GM18519 (cell line): ENCODE results near the gene IGF2R.

Source experiments
- ATAC-seq: cut with Tn5 transposase; IDR thresholded peaks from one replicate; pipeline ENCODE4 v1.9.1; 2021; ENCODE audit warnings: mild to moderate bottlenecking, moderate library complexity; ENCODE audit not compliant: unreplicated experiment, low FRiP score

IGF2R gene

GRCh38 chr6:160068346-160068745 is 99.5 kb downstream of the IGF2R start:
- no peak for ATAC-seq

GRCh38 chr6:160069050-160069454 is 100.2 kb downstream of the IGF2R start:
- peak; percentile 97 for ATAC-seq

DNA sequence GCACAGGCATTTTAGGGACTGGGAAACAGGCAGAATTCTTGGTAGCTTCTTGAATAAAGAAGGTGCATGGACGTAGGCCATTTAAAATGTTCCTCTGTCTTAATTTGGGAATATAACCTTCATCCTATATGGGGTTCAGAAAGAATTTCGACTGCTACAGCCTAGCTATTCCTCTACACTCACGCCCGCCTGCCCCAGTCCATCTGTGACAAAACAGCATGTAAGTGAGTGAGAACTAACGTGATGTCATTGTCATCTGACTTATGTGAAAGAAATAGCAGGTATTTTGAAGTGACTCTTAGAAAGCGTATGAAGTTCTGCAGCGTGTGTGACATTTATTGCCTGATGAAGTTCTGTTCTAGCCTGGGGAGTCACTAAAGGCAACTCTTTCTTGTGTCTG is 100.6 kb downstream of the IGF2R start:
- peak; percentile 8 for ATAC-seq

DNA sequence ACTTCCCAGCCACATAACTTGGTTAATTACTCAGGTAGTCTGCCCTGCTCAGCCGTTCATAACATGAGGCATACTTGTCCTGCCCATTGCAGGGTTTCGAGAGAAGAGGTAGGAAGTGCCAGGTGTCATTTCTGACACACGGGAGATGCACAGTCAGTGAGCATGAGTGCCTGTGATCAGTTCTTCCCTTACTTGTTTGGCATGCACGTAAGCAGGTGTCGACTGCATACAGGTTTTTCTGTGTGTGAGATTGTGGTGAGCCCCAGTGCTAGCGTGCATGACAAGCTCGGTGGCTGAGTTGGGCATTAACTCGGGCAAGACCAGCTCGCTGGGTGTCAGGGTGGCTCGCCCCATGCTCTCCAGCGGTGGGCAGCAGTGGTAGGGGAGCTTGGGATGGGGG is 101.5 kb downstream of the IGF2R start:
- ATAC-seq = no peak

- no peak for ATAC-seq
Measured at GRCh38 chr6:160070831-160071230, 101.9 kb downstream of the IGF2R start.

- no peak for ATAC-seq
Measured at GRCh38 chr6:160071805-160072690, 103.2 kb downstream of the IGF2R start.

DNA sequence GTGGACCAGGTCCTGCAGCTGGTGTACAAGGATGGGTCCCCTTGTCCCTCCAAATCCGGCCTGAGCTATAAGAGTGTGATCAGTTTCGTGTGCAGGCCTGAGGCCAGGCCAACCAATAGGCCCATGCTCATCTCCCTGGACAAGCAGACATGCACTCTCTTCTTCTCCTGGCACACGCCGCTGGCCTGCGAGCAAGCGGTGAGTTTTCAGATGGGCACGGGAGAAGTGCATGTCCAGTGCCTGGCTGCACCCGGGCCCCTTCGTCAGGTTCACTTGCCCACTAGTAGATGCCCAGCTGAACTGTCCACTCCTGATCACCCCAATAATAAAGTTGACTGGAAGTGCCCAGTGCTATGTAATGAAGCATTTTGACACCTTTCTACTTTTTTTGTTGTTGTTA is 104.4 kb downstream of the IGF2R start:
- ATAC-seq = no peak

- no peak for ATAC-seq
Measured at GRCh38 chr6:160076009-160076408, 107.1 kb downstream of the IGF2R start.

DNA sequence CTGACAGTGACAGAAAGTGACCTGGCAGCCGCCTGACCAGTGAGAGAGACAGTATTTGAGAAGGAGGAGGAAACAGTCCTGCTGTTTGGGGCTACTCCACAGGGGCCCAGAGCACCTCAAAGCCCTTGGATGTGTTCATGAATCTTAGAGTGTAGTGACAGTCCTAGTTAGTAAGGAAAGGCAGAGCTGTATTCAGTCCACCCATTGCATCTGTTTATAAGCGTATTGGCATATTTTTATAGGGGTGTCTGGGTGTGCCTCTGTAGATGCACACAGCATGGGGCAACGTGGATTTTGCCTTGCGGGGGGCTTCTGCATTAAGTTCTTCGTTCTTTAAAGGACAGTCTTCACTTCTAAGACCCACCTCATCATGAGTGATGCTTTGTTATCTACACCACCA is 108.1 kb downstream of the IGF2R start:
- ATAC-seq = no peak

- ATAC-seq = no peak
Measured at GRCh38 chr6:160077526-160077925, 108.6 kb downstream of the IGF2R start.

GRCh38 chr6:160078883-160079685 is 110.2 kb downstream of the IGF2R start:
- no peak for ATAC-seq

DNA sequence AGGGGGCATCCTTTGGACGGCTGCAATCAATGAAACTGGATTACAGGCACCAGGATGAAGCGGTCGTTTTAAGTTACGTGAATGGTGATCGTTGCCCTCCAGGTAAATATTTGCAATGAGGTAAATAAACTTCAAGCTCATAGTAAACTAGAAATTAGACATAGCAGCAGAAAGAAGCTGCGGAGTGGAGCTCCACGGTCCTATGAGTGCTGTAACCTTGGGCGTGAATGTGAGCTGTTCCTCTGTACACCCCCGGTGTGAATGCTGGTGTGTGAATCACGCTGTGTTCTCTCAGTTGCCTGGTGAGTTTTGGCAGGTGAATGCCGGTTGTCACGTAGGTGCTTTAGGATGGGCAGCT is 110.8 kb downstream of the IGF2R start:
- no peak for ATAC-seq

GRCh38 chr6:160080097-160080496 is 111.2 kb downstream of the IGF2R start:
- ATAC-seq = no peak

DNA sequence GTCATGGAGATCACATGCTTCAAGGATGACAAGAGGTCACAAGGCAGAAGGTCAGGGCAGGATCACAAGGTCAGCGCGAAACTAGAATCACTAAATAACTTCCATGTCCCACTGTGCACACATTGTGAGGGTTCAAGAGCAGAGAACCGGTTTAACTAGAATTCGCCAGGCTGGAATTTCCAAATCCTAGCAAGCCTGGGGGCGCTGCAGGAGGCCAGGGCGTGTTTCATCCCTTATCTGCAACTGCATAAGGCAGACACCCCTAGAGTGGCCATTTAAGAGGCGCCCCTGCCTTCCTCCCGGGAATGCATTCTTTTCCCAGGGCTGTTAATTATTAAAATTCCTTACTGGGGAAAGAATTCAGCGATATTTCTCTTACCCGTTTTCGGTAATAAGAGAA is 112.5 kb downstream of the IGF2R start:
- ATAC-seq = no peak

DNA sequence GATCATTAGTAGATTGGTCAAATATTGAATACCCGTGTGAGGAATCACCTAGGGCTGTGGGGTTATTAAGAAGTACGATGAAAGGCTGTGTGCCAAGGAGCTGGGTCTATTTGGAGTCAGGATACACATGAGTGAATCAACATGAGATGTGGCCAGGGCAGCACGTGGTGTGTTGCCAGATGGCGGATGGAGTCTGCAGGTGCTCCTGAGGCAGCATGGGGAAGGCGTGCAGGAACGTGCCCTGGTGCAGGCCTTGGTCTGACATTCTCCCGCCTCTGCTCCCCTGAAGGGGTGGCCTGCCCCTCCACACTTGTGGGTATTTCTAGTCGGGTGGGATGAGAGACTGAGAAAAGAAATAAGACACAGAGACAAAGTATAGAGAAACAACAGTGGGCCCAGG is 113.7 kb downstream of the IGF2R start:
- no peak for ATAC-seq

- no peak for ATAC-seq
Measured at GRCh38 chr6:160084198-160084776, 115.4 kb downstream of the IGF2R start.

- ATAC-seq = no peak
Measured at GRCh38 chr6:160085226-160085625, 116.3 kb downstream of the IGF2R start.

GRCh38 chr6:160085713-160086505 is 117.0 kb downstream of the IGF2R start:
- ATAC-seq = no peak

DNA sequence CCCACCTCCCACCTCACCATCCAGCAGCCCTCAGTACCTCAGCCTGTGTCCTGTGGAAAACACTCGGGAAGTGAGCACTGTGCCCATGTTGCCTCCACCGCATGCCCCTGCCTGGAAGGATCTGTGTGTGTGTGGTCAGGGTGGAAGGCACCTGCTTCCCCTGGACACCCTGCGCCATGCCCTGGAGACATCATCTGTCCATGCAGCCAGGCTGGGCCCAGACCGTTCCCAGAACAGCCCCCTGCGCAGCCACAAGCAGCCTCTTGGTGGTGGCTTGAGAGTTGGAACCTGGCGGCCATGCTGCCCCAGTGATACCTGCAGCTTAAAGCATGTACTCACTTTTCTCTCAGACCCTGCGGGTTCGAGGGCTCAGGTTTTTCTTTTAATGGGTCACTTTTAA is 117.9 kb downstream of the IGF2R start:
- no peak for ATAC-seq

- no peak for ATAC-seq
Measured at GRCh38 chr6:160088069-160088783, 119.3 kb downstream of the IGF2R start.
